Tibial nerve (tissue), 3 donors: ENCODE measurements around the gene SYT3.
"Not testable (repeated sequence)": the region's sequence is repeated elsewhere in the genome, so short reads cannot be mapped to it uniquely, and the experiment has no call there.

ENCODE experiments used
- EP300 ChIP-seq, 2 donors: sonication (generic); formaldehyde crosslinking; IDR thresholded peaks; one replicate each; pipeline ENCODE4 v1.6.1; 2017; ENCODE audit warnings: antibody characterized with exemption in 2 of 2, mild to moderate bottlenecking in 1 of 2
- POLR2A ChIP-seq, 2 donors: fragments of 450-650 bp; IDR thresholded peaks; one replicate each; pipeline ENCODE4 v1.6.1; 2017; ENCODE audit warnings: antibody characterized with exemption in 2 of 2, mild to moderate bottlenecking in 2 of 2, moderate library complexity in 2 of 2

GRCh38 chr19:50576769-50577168 is 62.9 kb downstream of the SYT3 start:
- not testable (repeated sequence) for TF ChIP-seq EP300, POLR2A (IDR thresholded peaks at IDR 0.05)
